Mesenchymal stem cell (in vitro differentiated cells and primary cell): ENCODE results near the gene KNTC1.

Experiments used
- DNase-seq: peaks from one replicate; pipeline ENCODE4 v3.0.0-alpha.2; 2013
- H2AFZ ChIP-seq: one replicate; pipeline ENCODE4 v1.6.1; 2013; ENCODE audit warnings: low read depth, mild to moderate bottlenecking, control low read depth, inconsistent platforms, low read length, moderate library complexity
- H2AK5ac ChIP-seq: 2 replicates; pipeline ENCODE4 v1.6.1; 2013; ENCODE audit warnings: low read length, moderate library complexity, mild to moderate bottlenecking, inconsistent platforms; ENCODE audit not compliant: severe bottlenecking
- H2BK120ac ChIP-seq: one replicate; pipeline ENCODE4 v1.6.1; 2013; ENCODE audit warnings: low read depth, mild to moderate bottlenecking, inconsistent platforms, low read length, moderate library complexity
- H2BK12ac ChIP-seq, 2 experiments: one replicate each; pipeline ENCODE4 v1.6.1; 2013; ENCODE audit warnings: inconsistent platforms in 2 of 2, low read length in 2 of 2, mild to moderate bottlenecking in 2 of 2, moderate library complexity in 2 of 2, control low read depth in 1 of 2
- H2BK15ac ChIP-seq: one replicate; pipeline ENCODE4 v1.6.1; 2013; ENCODE audit warnings: mild to moderate bottlenecking, low read depth, inconsistent platforms; ENCODE audit not compliant: poor library complexity, severe bottlenecking
- H2BK5ac ChIP-seq: 2 replicates; pipeline ENCODE4 v1.6.1; 2013; ENCODE audit warnings: low read depth, mild to moderate bottlenecking, low read length, control low read depth, inconsistent platforms; ENCODE audit not compliant: poor library complexity, severe bottlenecking
- H3K14ac ChIP-seq, 2 experiments: one replicate each; pipeline ENCODE4 v1.6.1; 2013; ENCODE audit warnings: inconsistent platforms in 2 of 2, low read length in 2 of 2, control low read depth in 1 of 2, mild to moderate bottlenecking in 1 of 2, moderate library complexity in 1 of 2
- H3K18ac ChIP-seq, 2 experiments: one replicate each; pipeline ENCODE4 v1.6.1; 2013; ENCODE audit warnings: inconsistent platforms in 2 of 2, low read length in 2 of 2, control low read depth in 1 of 2, low read depth in 1 of 2, mild to moderate bottlenecking in 1 of 2
- H3K23ac ChIP-seq, 2 experiments: one replicate each; pipeline ENCODE4 v1.6.1; 2013; ENCODE audit warnings: inconsistent platforms in 2 of 2, low read length in 2 of 2, mild to moderate bottlenecking in 2 of 2, moderate library complexity in 2 of 2, control low read depth in 1 of 2
- H3K27ac ChIP-seq: 2 replicates; pipeline ENCODE4 v1.5.1; 2013; ENCODE audit warnings: mild to moderate bottlenecking, moderate library complexity, low read length, control low read depth, inconsistent platforms; ENCODE audit not compliant: poor library complexity, severe bottlenecking
- H3K27me3 ChIP-seq, 2 experiments: 2 replicates each; pipeline versions ENCODE4 v1.6.1 to v1.7.0; 2013; ENCODE audit warnings: low read length in 2 of 2, mild to moderate bottlenecking in 2 of 2, moderate library complexity in 2 of 2, control low read depth in 1 of 2, inconsistent platforms in 1 of 2; ENCODE audit not compliant: control insufficient read depth in 1 of 2, insufficient read depth in 1 of 2
- H3K36me3 ChIP-seq, 2 experiments: 2 replicates each; pipeline versions ENCODE4 v1.6.1 to v1.7.0; 2013; ENCODE audit warnings: low read length in 2 of 2, control low read depth in 1 of 2, inconsistent platforms in 1 of 2, low read depth in 1 of 2, mild to moderate bottlenecking in 1 of 2; ENCODE audit not compliant: insufficient read depth in 2 of 2, control insufficient read depth in 1 of 2
- H3K4ac ChIP-seq, 2 experiments: one replicate each; pipeline ENCODE4 v1.6.1; 2013; ENCODE audit warnings: inconsistent platforms in 2 of 2, low read length in 2 of 2, mild to moderate bottlenecking in 2 of 2, moderate library complexity in 2 of 2, control low read depth in 1 of 2, low read depth in 1 of 2
- H3K4me1 ChIP-seq: 2 replicates; pipeline ENCODE4 v1.6.1; 2013; ENCODE audit warnings: low read depth, low read length, control low read depth; ENCODE audit not compliant: control insufficient read depth, insufficient read depth
- H3K4me2 ChIP-seq: 2 replicates; pipeline ENCODE4 v1.6.1; 2013; ENCODE audit warnings: low read length, mild to moderate bottlenecking, inconsistent platforms; ENCODE audit not compliant: poor library complexity, severe bottlenecking
- H3K4me3 ChIP-seq, 2 experiments: 2 replicates each; pipeline versions ENCODE4 v1.5.1 to v1.7.0; 2013; ENCODE audit warnings: low read length in 2 of 2, mild to moderate bottlenecking in 2 of 2, control low read depth in 1 of 2, low read depth in 1 of 2; ENCODE audit not compliant: insufficient read depth in 1 of 2
- H3K79me1 ChIP-seq: replicated peaks from 2 replicates; pipeline ENCODE4 v1.6.1; 2013; ENCODE audit warnings: mild to moderate bottlenecking, control low read depth, low read length, inconsistent platforms; ENCODE audit not compliant: poor library complexity, severe bottlenecking
- H3K9ac ChIP-seq: 2 replicates; pipeline ENCODE4 v1.7.0; 2013; ENCODE audit warnings: mild to moderate bottlenecking, low read length, moderate library complexity
- H3K9me3 ChIP-seq: 2 replicates; pipeline ENCODE4 v1.7.0; 2013; ENCODE audit warnings: mild to moderate bottlenecking, low read length; ENCODE audit not compliant: control insufficient read depth
- H4K8ac ChIP-seq: one replicate; pipeline ENCODE4 v1.6.1; 2013; ENCODE audit warnings: inconsistent platforms, mild to moderate bottlenecking, low read length, moderate library complexity
- H4K91ac ChIP-seq: one replicate; pipeline ENCODE4 v1.6.1; 2013; ENCODE audit warnings: mild to moderate bottlenecking, low read length, inconsistent platforms
- WGBS: methylation state at CpG from one replicate; pipeline ENCODE4 v1.1.7; 2013; ENCODE audit warnings: mixed read lengths; 5-methylcytosine and 5-hydroxymethylcytosine counted together

The KNTC1 gene

DNA sequence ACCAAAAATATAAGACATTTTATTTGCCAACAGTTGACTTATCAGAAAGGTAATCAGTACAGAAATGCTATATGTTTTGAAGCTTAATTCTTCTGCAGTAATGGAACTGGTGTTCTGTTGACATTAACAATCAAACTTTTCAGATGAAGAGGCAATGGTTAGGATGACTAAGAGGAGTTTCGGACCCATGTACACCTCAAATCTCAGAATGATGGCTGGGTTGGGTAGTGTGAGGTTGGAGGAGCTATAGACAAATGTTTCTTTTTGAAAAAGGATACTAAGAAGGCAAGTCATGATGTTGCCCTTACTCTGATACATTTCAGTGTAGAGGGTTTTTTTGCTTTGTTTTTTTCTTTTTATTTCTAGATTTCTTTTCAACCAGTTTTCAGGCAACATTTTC is 66.9 kb downstream of the KNTC1 start:
- Histone ChIP-seq H3K79me1 (peaks cover 2% of the 10 kb centered on the region), H3K23ac (no peak overlapping the region), H3K4me2 (no peak overlapping the region), H2BK5ac (no peak overlapping the region), H3K4me3 (no peak overlapping the region), H4K8ac (no peak overlapping the region), H2BK12ac (no peak overlapping the region), H3K14ac (no peak overlapping the region), H3K36me3 (peaks cover 11 to 39% of the 10 kb centered on the region in 2 experiments), H3K9me3 (no peaks in the 10 kb centered on the region), H2BK15ac (no peak overlapping the region), H3K4me1 (no peaks in the 10 kb centered on the region), H3K27ac (no peak overlapping the region), H4K91ac (no peak overlapping the region), H3K4ac (no peak overlapping the region), H3K9ac (no peak overlapping the region), H3K27me3 (no peaks in the 10 kb centered on the region), H2AFZ (no peak overlapping the region), H3K18ac (no peak overlapping the region), H2BK120ac (no peak overlapping the region), H2AK5ac (no peak overlapping the region)
- no peak for DNase-seq
- 95% methylated on average over 1 of the region's 1 CpG for WGBS

DNA sequence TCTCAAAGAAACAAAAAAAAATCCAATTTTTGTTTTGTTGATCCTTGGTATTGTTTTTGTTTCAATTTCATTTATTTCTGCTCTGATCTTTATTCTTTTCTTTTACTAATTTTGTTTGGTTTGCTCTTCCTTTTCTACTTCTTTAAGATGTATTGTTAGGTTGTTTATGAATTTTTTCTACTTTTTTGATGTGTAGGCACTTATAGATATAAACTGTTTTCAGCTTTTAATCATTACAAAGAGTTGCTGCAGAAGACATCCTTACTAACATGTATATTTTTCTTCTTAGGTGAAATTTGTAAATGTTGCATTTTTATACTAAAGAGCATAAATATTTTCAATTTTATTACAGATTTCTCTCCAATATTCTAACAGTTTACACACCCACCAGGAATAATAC is 69.8 kb downstream of the KNTC1 start:
- Histone ChIP-seq H4K91ac (no peak overlapping the region), H3K9ac (no peak overlapping the region), H2BK12ac (no peak overlapping the region), H3K4me3 (no peak overlapping the region), H4K8ac (no peak overlapping the region), H3K4ac (no peak overlapping the region), H2BK15ac (no peak overlapping the region), H2BK5ac (no peak overlapping the region), H3K27ac (no peak overlapping the region), H2AK5ac (no peak overlapping the region), H3K27me3 (no peaks in the 10 kb centered on the region), H3K23ac (no peak overlapping the region), H3K14ac (no peak overlapping the region), H2AFZ (no peak overlapping the region), H3K4me1 (no peaks in the 10 kb centered on the region), H3K4me2 (no peak overlapping the region), H3K36me3 (peaks cover 9 to 25% of the 10 kb centered on the region in 2 experiments), H3K79me1 (peaks cover 2% of the 10 kb centered on the region), H2BK120ac (no peak overlapping the region), H3K9me3 (no peaks in the 10 kb centered on the region), H3K18ac (no peak overlapping the region)
- DNase-seq = no peak

DNA sequence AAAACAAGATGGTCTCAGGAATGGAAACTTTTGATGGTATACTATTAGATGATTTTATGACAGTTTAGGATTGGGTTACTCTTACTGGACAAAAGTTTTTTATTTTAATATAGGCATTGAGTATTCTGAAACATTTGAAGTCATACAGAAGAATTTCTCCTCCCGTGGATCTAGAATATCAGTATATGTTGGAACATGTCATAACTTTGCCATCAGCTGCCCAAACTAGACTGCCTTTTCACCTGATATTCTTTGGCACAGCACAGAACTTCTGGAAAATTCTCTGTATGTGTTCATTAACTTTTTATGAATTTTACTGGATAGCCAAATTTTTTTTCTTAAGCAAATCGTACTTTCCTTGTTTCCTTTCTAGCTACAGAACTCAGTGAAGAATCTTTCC is 75.4 kb downstream of the KNTC1 start:
- DNase-seq = no peak
- Histone ChIP-seq H2BK120ac (no peak overlapping the region), H3K14ac (no peak overlapping the region), H2BK15ac (no peak overlapping the region), H3K4me1 (no peaks in the 10 kb centered on the region), H2AK5ac (no peak overlapping the region), H2BK5ac (no peak overlapping the region), H3K27ac (no peak overlapping the region), H3K18ac (no peak overlapping the region), H4K91ac (no peak overlapping the region), H3K4me3 (no peak overlapping the region), H2BK12ac (no peak overlapping the region), H3K36me3 (peaks cover 6 to 33% of the 10 kb centered on the region in 2 experiments), H3K27me3 (no peaks in the 10 kb centered on the region), H4K8ac (no peak overlapping the region), H3K4me2 (no peak overlapping the region), H3K9ac (no peak overlapping the region), H3K9me3 (no peaks in the 10 kb centered on the region), H3K79me1 (peaks cover 4% of the 10 kb centered on the region), H3K4ac (no peak overlapping the region), H3K23ac (no peak overlapping the region), H2AFZ (no peak overlapping the region)
- 100% methylated on average over 1 of the region's 2 CpGs for WGBS

DNA sequence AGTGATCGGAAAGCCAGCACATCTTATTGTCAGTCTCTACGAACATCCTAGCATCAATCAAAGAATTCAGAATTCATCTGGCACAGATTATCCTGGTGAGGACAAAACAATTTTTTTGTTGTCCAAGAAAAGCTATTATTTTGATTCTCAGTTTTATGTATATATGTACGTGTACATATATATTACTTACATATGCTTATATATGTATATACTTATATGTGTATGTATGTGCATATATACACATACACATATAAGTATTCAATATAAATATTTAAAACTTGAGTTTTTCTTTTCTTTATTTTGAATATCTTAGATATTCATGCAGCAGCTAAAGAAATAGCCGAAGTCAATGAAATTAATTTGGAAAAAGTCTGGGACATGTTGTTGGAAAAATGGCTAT is 77.9 kb downstream of the KNTC1 start:
- H3K4me3 ChIP-seq = no peak overlapping the region

More for the DNA sequence above, 77.9 kb downstream of the KNTC1 start:
- Histone ChIP-seq H2AFZ (no peak overlapping the region), H3K14ac (no peak overlapping the region), H4K91ac (no peak overlapping the region), H2BK12ac (no peak overlapping the region), H3K4me2 (no peak overlapping the region), H3K4me1 (no peaks in the 10 kb centered on the region), H3K23ac (no peak overlapping the region), H3K27me3 (no peaks in the 10 kb centered on the region), H3K18ac (no peak overlapping the region), H2BK15ac (no peak overlapping the region), H3K27ac (no peak overlapping the region), H3K4ac (no peak overlapping the region), H3K9ac (no peak overlapping the region), H2BK120ac (no peak overlapping the region), H3K79me1 (peaks cover 3% of the 10 kb centered on the region), H2BK5ac (no peak overlapping the region), H4K8ac (no peak overlapping the region), H3K36me3 (peaks cover 6 to 30% of the 10 kb centered on the region in 2 experiments), H3K9me3 (no peaks in the 10 kb centered on the region), H2AK5ac (no peak overlapping the region)
- whole genome bisulfite sequencing = 100% methylated on average over 2 of the region's 4 CpGs
- no peak for DNase-seq
